ENCODE results near the gene BORCS8. TPM values are rescaled to one million over a fixed set of nuclear protein-coding genes. Genes with fewer than 3 reads are reported as not detected.

BORCS8 gene
- 13.0 and 22.6 TPM in 2 replicates for total RNA-seq

DNA sequence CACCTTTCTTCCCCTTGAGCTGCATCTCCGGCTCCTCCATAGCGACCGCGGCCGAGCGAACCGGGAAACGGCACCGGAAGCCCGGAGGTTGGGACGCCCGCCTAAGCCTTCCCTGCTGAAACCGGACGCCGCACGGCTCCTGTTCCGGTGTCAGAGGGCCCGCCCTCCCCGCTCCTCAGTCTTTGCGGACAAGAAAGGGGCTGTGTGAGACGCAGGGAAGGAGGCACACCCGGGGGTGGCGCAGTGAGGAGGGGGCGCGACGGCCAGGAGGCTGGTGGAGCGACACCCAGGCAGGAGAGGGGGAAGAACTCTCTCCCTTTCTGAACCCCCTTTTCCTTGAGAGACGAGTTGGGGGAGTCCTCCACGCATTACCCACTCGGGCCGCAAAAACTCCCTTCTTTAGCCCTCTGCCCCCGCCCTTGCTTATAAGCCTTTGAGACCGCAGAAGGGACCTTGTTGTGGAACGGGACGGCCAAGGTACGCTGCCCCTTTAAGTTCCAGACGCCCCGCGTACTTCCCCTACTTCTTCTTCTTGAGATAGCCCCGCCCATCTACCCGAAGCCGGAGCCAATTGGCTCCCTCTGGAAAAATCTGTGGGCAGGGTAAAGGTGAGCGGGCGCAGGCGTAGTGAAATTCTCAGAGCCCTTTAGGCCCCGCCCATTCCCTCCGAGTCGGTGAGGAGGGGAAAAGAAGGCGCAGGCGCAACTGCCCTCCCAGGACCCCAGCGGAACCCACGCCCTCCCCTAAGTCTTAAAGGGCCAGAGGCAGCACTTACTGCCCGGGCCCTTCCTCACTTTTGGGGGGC, at the start of gene BORCS8, which contains the start of gene RFXANK:
BORCS8 (minus strand) TSS at position 75 of the 805 bp plus-strand sequence; CDS start at position 40, 35 bp downstream.
RFXANK (plus strand) TSS at position 181 of the 805 bp plus-strand sequence. CDS start 1,689 bp downstream, outside the sequence.

DNA sequence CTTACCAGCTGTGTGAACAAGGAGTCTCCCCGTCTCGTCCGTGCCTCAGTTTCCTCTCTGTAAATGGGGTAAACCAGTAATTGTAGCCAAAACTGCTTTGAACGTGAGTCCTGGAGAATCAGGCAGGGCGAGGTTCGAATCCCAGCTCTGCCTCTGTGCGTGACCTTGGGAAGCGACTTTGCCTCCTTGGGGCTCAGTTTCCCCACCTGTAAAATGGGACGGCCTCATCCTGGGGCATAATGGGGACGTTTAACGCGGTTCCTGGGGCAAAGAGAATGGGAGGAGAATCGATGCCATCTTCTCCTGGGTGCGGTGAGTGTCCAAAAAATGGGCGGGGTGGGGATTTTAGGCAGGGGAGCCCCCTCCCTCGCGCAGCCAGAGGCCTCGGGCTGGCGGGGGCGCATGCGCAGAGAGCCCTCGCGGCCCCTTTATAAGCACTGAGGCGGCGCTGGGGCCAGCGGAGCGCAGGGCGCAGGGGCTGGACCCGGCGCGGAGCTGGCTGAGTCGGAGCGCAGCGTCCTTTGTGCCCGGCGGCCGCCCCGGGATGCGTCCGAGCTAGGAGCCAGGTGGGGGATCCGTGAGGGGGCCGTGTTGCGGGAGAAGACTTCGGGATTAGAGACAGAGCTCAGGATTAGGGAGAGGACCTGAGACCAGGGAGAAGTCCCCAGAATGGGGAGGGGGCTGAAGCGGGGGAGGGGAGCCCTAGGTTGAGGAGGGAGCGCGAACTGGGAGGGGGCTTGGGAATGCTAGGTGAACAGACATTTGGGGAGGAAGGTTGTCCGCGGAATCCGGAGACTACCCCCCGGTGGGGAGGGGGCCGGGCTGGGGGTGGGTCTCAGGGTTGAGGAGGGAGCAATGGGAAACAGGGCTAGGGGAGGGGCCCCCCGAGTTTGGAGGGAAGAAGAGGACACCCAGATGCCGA, 19.8 kb upstream of the BORCS8 start, which contains the start of gene NCAN:
NCAN (plus strand) TSS at position 460 of the 922 bp plus-strand sequence. CDS start 4,996 bp downstream, outside the sequence.

DNA sequence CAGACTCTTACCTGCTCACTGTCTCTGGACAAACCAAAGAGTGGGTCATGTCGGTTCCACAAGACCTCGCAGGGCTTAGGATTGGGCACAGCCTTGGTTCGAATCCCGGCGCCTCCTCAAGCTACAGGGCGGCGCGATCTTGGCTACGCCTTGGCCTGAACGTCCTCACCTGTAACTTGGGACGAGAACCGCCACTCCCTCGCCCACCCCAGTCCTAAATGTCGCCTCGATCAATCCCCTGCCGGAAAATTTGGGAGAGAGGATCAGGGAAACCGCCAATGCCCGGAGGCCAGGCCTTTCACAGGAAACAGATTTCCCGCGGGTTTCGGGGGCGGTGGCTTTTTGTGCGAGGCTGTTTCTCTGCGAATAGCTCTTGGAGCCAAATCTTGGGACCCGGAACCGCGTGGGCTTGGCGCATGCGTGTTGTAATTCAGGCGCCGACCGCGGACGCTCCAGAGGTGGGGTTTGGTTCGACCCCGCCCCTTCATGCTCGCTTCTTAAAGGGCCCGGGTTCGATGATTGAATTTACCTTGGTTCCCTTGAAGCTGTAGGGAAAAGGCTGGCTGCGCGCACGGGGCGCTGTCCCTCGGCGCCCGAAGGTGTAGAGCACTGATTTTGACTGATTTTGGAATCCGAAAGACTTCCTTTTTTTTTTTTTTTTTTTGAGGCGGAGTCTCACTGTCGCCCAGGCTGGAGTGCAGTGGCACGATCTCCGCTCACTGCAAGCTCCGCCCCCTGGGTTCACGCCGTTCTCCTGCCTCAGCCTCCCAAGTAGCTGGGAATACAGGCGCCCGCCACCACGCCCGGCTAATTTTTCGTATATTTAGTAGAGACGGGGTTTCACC, 11.3 kb upstream of the BORCS8 start, which contains the start of gene NR2C2AP:
NR2C2AP (minus strand) TSS at position 403 of the 845 bp plus-strand sequence; CDS start at position 49, 354 bp downstream.

DNA sequence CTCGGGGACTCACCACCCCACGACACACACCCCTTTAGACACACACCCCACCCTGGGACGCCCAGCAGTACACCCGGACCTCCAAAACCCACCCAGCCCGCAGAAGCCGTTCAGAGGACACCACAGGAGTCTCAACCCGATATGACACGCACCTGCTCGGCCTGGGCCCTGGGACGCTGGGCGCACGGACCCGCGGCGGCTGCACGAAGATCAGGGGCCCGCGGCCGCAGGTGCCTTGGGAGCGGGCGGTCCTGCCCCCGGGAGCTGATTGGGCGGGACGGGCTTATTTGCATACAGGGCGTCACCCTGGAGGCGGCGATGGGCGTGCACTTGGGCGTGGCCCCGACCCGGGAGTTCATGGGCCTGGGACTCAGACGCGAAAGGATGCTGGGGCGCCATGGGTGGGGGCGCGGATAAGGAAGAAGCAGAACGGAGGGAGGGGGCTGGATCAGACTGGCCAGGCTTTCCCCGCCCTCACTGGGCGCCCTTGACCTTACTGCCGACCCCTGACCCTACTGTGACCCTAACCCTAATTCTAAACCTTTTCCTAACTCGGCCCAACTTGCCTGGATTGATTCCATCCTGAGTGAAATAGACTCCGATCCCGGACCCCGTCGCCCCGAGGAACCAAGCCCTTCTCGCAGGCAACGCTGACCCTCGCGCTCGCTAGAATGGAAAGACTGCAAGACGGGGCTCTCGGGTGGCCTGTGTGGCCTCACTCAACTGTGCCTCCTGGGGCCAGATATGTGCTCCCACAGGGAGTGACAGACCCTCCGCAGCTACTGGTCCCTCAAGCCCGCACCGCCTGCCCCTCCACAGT, 21.7 kb downstream of the BORCS8 start, which contains the start of gene MEF2B:
MEF2B (minus strand) TSS at position 211 of the 820 bp plus-strand sequence. CDS start 19,528 bp downstream, outside the sequence.

GRCh38 chr19:19138109-19138981, 53.6 kb downstream of the BORCS8 start, which contains the start of gene TMEM161A:
TSS of gene TMEM161A (minus strand) at chr19:19138478. CDS start at chr19:19138428, 50 bp downstream.

Other genes starting within 250 kb of the BORCS8 start
- gene SUGP2, start 158.6 kb downstream of the BORCS8 start, total RNA-seq = 47.0 and 47.7 TPM in 2 replicates
- gene ARMC6, start 158.5 kb downstream of the BORCS8 start, total RNA-seq = 41.9 and 63.4 TPM in 2 replicates
- 4.5 and 6.6 TPM in 2 replicates for gene SLC25A42, start 128.2 kb downstream of the BORCS8 start, total RNA-seq
- 19.3 and 25.5 TPM in 2 replicates for gene TMEM161A, start 53.7 kb downstream of the BORCS8 start, total RNA-seq
- not detected in 2 replicates for gene MEF2B, start 21.9 kb downstream of the BORCS8 start, total RNA-seq
- gene RFXANK, start 106 bp upstream of the BORCS8 start, total RNA-seq = 43.5 and 50.0 TPM in 2 replicates
- gene NR2C2AP, start 11.3 kb upstream of the BORCS8 start, total RNA-seq = 8.6 and 20.6 TPM in 2 replicates
- gene NCAN, start 19.8 kb upstream of the BORCS8 start, total RNA-seq = under 0.01 TPM in 1 of 2 replicates, not detected in the other
- gene TM6SF2, start 81.1 kb upstream of the BORCS8 start, total RNA-seq = 0.12 and 0.33 TPM in 2 replicates
- gene SUGP1, start 128.4 kb upstream of the BORCS8 start, total RNA-seq = 22.2 and 25.5 TPM in 2 replicates
- gene MAU2, start 128.7 kb upstream of the BORCS8 start, total RNA-seq = 28.4 and 31.1 TPM in 2 replicates
- gene GATAD2A, start 213.5 kb upstream of the BORCS8 start, total RNA-seq = 50.5 and 76.6 TPM in 2 replicates

All from uterine smooth muscle cell (primary cell).